GM12878 (cell line): ENCODE measurements around the gene CREB5.

Experiments
- CTCF ChIP-seq, 3 experiments: IDR thresholded peaks in 2 of 3; conservative IDR thresholded peaks in 1 of 3; 2 replicates each; pipeline ENCODE4 v1.5.1; 2011; ENCODE audit warnings: low read depth in 3 of 3, low read length in 3 of 3, mild to moderate bottlenecking in 3 of 3, control low read depth in 2 of 3, moderate library complexity in 2 of 3, inconsistent platforms in 1 of 3, mixed read lengths in 1 of 3; ENCODE audit not compliant: control insufficient read depth in 2 of 3, insufficient read depth in 1 of 3; ENCODE audit errors: extremely low read depth in 1 of 3
- EGR1 ChIP-seq, 2 experiments: IDR thresholded peaks; 1 replicate in 1 of 2; 2 replicates in 1 of 2; pipeline ENCODE4 v1.6.1; 2011 to 2012; ENCODE audit warnings: low read depth in 2 of 2, low read length in 2 of 2, borderline replicate concordance in 1 of 2, mild to moderate bottlenecking in 1 of 2, moderate library complexity in 1 of 2
- EP300 ChIP-seq, 2 experiments: fragments of 150-350 bp in 1 of 2; IDR thresholded peaks; 2 replicates each; pipeline ENCODE4 v1.6.1; 2011 to 2012; ENCODE audit warnings: low read depth in 2 of 2, low read length in 2 of 2, borderline replicate concordance in 1 of 2, improper control_type of control experiment in 1 of 2, inconsistent platforms in 1 of 2; ENCODE audit not compliant: control insufficient read depth in 1 of 2
- FOXK2 ChIP-seq: fragments of 450-650 bp; IDR thresholded peaks from 2 replicates; pipeline ENCODE4 v1.6.1; 2017; ENCODE audit warnings: mild to moderate bottlenecking, moderate library complexity
- HCFC1 ChIP-seq: fragments of 150-350 bp; IDR thresholded peaks from 2 replicates; pipeline ENCODE4 v1.6.1; 2014; ENCODE audit warnings: low read length
- JUNB ChIP-seq: IDR thresholded peaks from 2 replicates; pipeline ENCODE4 v1.6.1; 2016; ENCODE audit warnings: antibody characterized with exemption, mild to moderate bottlenecking
- NRF1 ChIP-seq: conservative IDR thresholded peaks from 2 replicates; pipeline ENCODE4 v1.6.1; 2011; ENCODE audit warnings: mild to moderate bottlenecking, low read depth, low read length, improper control_type of control experiment
- POLR2AphosphoS2 ChIP-seq: IDR thresholded peaks from 2 replicates; pipeline ENCODE4 v1.6.1; 2011; ENCODE audit warnings: low read depth, mild to moderate bottlenecking, low read length, improper control_type of control experiment, moderate library complexity
- POLR2AphosphoS5 ChIP-seq: IDR thresholded peaks from 2 replicates; pipeline ENCODE4 v1.6.1; 2011; ENCODE audit warnings: mild to moderate bottlenecking, low read length, inconsistent platforms
- PRDM15 ChIP-seq: fragments of 450-650 bp; formaldehyde crosslinking; IDR thresholded peaks from 2 replicates; pipeline ENCODE4 v1.4.0; 2020; ENCODE audit warnings: mild to moderate bottlenecking, moderate library complexity
- SP1 ChIP-seq: IDR thresholded peaks from one replicate; pipeline ENCODE4 v1.6.1; 2011; ENCODE audit warnings: low read depth, low read length
- ZBTB33 ChIP-seq: fragments of 450-650 bp; IDR thresholded peaks from 2 replicates; pipeline ENCODE4 v1.6.1; 2017; ENCODE audit warnings: mild to moderate bottlenecking

DNA sequence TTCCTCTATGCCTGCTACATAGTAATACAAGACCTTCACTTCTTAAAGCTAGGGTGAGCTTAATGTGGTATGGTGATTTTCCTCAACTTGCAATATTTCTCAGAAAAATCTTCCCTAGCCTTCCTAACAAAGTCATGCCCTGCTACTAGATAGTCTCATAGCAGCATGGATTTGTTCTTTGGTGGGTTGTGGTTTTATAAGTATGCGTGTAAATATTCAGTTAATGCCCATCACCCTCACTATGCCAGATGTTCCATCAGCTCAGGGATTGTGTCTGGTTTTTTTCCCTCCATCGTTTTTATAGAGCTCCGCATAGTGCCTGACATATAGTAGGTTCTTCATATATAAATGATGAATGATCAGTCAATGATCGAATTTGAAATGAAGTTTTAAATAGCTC, 182.8 kb downstream of the CREB5 start:
- TF ChIP-seq PRDM15 (no peak), FOXK2 (no peak), ZBTB33 (no peak), EGR1 (IDR thresholded peaks at IDR 0.05; ENCODE audit: borderline replicate concordance in 1 of 2, low read depth in 2 of 2, low read length in 2 of 2) (no peak), CTCF (IDR thresholded peaks at IDR 0.05 in 2 of 3, conservative IDR thresholded peaks at IDR 0.05 in 1 of 3; ENCODE audit: control insufficient read depth in 2 of 3, extremely low read depth in 1 of 3, insufficient read depth in 1 of 3, low read depth in 3 of 3, low read length in 3 of 3) (no peak), HCFC1 (no peak), EP300 (IDR thresholded peaks at IDR 0.05; ENCODE audit: borderline replicate concordance in 1 of 2, control insufficient read depth in 1 of 2, low read depth in 2 of 2, low read length in 2 of 2) (no peak), SP1 (no peak), JUNB (no peak), POLR2AphosphoS2 (no peak), NRF1 (no peak), POLR2AphosphoS5 (no peak)
